ENCODE results near the gene TNIP3. TPM values are rescaled to one million over a fixed set of nuclear protein-coding genes. Genes with fewer than 3 reads are reported as not detected.

Gene TNIP3
- total RNA-seq, 1 donor from 2014 or later, result 0.24 TPM

GRCh38 chr4:121122661-121123060, 41.5 kb downstream of the TNIP3 start:
- Mint-ChIP-seq H3K4me1 (ENCODE audit: unreplicated experiment) (peaks cover 4% of the 10 kb centered on the region), H3K36me3 (no peaks in the 10 kb centered on the region), H3K27me3 (peaks cover 8% of the 10 kb centered on the region), H3K27ac (no peak overlapping the region), H3K4me3 (no peak overlapping the region), H3K9me3 (no peaks in the 10 kb centered on the region)
- TF ChIP-seq CTCF (conservative IDR thresholded peaks at IDR 0.05), result no peak
- no peak for DNase-seq (ENCODE audit: extremely low spot score, unreplicated experiment)

- no peak overlapping the region for H3K27ac Mint-ChIP-seq
- TF ChIP-seq CTCF (conservative IDR thresholded peaks at IDR 0.05), result no peak
- H3K9me3 Mint-ChIP-seq, result no peaks in the 10 kb centered on the region
- H3K36me3 Mint-ChIP-seq, result no peaks in the 10 kb centered on the region
- H3K27me3 Mint-ChIP-seq, result no peaks in the 10 kb centered on the region
- DNase-seq (ENCODE audit: extremely low spot score, unreplicated experiment), result no peak
- no peak overlapping the region for H3K4me3 Mint-ChIP-seq
- H3K4me1 Mint-ChIP-seq (ENCODE audit: unreplicated experiment), result no peaks in the 10 kb centered on the region
Measured at GRCh38 chr4:121119715-121120114, 44.4 kb downstream of the TNIP3 start.

GRCh38 chr4:121118344-121118743, 45.8 kb downstream of the TNIP3 start:
- H3K4me3 Mint-ChIP-seq, result no peak overlapping the region
- no peak for DNase-seq (ENCODE audit: extremely low spot score, unreplicated experiment)
- no peaks in the 10 kb centered on the region for H3K9me3 Mint-ChIP-seq
- no peaks in the 10 kb centered on the region for H3K36me3 Mint-ChIP-seq
- TF ChIP-seq CTCF (conservative IDR thresholded peaks at IDR 0.05), result no peak
- no peaks in the 10 kb centered on the region for H3K27me3 Mint-ChIP-seq
- H3K27ac Mint-ChIP-seq, result no peak overlapping the region
- no peaks in the 10 kb centered on the region for H3K4me1 Mint-ChIP-seq (ENCODE audit: unreplicated experiment)

- Mint-ChIP-seq H3K36me3 (no peaks in the 10 kb centered on the region), H3K4me3 (no peak overlapping the region), H3K27me3 (peaks cover 3% of the 10 kb centered on the region), H3K9me3 (no peaks in the 10 kb centered on the region), H3K4me1 (ENCODE audit: unreplicated experiment) (no peaks in the 10 kb centered on the region), H3K27ac (no peak overlapping the region)
- TF ChIP-seq CTCF (conservative IDR thresholded peaks at IDR 0.05), result no peak
- no peak for DNase-seq (ENCODE audit: extremely low spot score, unreplicated experiment)
Measured at GRCh38 chr4:121114756-121115155, 49.4 kb downstream of the TNIP3 start.

- H3K36me3 Mint-ChIP-seq, result no peaks in the 10 kb centered on the region
- H3K9me3 Mint-ChIP-seq, result no peaks in the 10 kb centered on the region
- no peaks in the 10 kb centered on the region for H3K4me1 Mint-ChIP-seq (ENCODE audit: unreplicated experiment)
- H3K27me3 Mint-ChIP-seq, result peaks cover 3% of the 10 kb centered on the region
- peak; percentile 76 for TF ChIP-seq CTCF (conservative IDR thresholded peaks at IDR 0.05)
- DNase-seq (ENCODE audit: extremely low spot score, unreplicated experiment), result no peak
- no peak overlapping the region for H3K4me3 Mint-ChIP-seq
- no peak overlapping the region for H3K27ac Mint-ChIP-seq
Measured at GRCh38 chr4:121112530-121112929, 51.6 kb downstream of the TNIP3 start.

GRCh38 chr4:121108557-121108956, 55.6 kb downstream of the TNIP3 start:
- H3K36me3 Mint-ChIP-seq, result no peaks in the 10 kb centered on the region
- no peak overlapping the region for H3K27ac Mint-ChIP-seq
- no peak for TF ChIP-seq CTCF (conservative IDR thresholded peaks at IDR 0.05)

More at GRCh38 chr4:121108557-121108956, 55.6 kb downstream of the TNIP3 start:
- Mint-ChIP-seq H3K9me3 (no peaks in the 10 kb centered on the region), H3K4me1 (ENCODE audit: unreplicated experiment) (no peaks in the 10 kb centered on the region), H3K27me3 (peaks cover 3% of the 10 kb centered on the region), H3K4me3 (no peak overlapping the region)
- DNase-seq (ENCODE audit: extremely low spot score, unreplicated experiment), result no peak

All from type B pancreatic cell (in vitro differentiated cells).